ENCODE measurements around the gene ENTHD1. TPM values are rescaled to one million over a fixed set of nuclear protein-coding genes. Genes with fewer than 3 reads are reported as not detected.
A peak's percentile ranks its signal among the peaks of the same experiment; 100 is the strongest.

ENTHD1 gene
- total RNA-seq, 4 donors from 2014 or later = not detected

DNA sequence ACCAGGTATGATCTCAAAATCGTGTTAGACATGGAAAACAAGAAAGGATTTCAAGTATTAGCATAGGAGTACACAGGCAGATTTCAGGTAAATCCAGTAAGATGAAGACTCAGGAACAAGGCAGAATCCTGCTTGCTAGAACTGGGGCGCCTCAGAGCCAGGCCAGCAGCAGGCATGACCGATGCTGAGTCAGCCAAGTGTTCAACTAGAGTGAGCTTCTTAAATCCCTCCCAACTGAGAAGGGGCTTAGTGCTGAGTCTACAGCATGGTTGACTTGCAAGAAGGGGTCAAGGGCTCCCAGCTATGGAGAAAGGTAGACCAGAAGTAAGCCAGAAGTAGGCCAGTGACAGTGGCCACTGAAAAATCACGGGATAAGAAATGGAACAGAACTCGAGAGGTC is 19.8 kb upstream of the ENTHD1 start:
- Histone ChIP-seq H3K4me1 (peaks cover 0 to 41% (median 7%) of the 10 kb centered on the region in 3 donors), H3K4me3 (no peak overlapping the region), H3K36me3 (no peaks in the 10 kb centered on the region), H3K27me3 (peaks cover 0 to 28% (median 0%) of the 10 kb centered on the region in 4 donors), H3K9me3 (no peaks in the 10 kb centered on the region), H3K27ac (peak overlapping the region in 1 of 4 donors; percentile 17)
- intact Hi-C loops (cut with DNase I) = no loop called here
- DNase-seq = no peak
- WGBS, 2 donors = 71 to 73% methylated on average over 5 of the region's 5 CpGs
- TF ChIP-seq POLR2A (IDR thresholded peaks at IDR 0.05) = no peak
- TF ChIP-seq, protein P1, sequence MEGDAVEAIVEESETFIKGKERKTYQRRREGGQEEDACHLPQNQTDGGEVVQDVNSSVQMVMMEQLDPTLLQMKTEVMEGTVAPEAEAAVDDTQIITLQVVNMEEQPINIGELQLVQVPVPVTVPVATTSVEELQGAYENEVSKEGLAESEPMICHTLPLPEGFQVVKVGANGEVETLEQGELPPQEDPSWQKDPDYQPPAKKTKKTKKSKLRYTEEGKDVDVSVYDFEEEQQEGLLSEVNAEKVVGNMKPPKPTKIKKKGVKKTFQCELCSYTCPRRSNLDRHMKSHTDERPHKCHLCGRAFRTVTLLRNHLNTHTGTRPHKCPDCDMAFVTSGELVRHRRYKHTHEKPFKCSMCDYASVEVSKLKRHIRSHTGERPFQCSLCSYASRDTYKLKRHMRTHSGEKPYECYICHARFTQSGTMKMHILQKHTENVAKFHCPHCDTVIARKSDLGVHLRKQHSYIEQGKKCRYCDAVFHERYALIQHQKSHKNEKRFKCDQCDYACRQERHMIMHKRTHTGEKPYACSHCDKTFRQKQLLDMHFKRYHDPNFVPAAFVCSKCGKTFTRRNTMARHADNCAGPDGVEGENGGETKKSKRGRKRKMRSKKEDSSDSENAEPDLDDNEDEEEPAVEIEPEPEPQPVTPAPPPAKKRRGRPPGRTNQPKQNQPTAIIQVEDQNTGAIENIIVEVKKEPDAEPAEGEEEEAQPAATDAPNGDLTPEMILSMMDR (IDR thresholded peaks at IDR 0.05) = no peak

DNA sequence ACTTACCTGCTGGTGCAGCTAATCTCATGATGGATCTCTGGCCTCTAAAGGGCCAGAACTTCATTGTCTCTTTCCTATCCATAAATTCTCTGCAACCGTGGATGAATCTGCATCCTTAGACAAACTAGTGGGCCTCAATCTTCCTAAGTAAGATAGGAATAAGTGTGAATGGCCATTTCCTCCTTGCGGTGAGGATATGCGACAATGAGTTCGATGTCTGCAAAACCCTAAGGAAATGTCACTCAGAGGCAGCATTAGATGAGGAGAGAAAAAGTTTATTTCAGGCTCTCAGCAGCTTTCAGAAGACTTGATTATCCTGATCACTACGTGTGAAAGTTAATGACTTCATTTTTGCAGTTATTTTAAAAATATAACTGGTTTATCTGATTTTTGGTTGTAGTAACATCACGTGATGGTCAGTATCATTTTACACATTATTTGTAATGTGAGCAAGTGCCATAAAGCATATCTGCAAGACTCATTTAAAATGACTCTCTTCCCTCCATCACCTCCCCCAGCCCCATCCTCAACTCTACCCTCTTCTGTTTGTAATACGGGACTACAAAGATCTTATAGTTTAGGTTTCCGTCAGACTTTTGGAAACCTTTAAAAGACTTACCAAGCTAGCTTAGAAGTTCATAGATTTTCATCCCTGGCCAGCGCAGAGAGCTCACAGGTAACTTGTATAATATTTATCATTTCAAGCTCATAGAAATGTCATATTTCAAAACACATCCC is 17.5 kb upstream of the ENTHD1 start:
- no peak for TF ChIP-seq POLR2A (IDR thresholded peaks at IDR 0.05)
- TF ChIP-seq, protein P1 (IDR thresholded peaks at IDR 0.05) = no peak
- WGBS, 2 donors = 65 to 67% methylated on average over 9 of the region's 9 CpGs

DNA sequence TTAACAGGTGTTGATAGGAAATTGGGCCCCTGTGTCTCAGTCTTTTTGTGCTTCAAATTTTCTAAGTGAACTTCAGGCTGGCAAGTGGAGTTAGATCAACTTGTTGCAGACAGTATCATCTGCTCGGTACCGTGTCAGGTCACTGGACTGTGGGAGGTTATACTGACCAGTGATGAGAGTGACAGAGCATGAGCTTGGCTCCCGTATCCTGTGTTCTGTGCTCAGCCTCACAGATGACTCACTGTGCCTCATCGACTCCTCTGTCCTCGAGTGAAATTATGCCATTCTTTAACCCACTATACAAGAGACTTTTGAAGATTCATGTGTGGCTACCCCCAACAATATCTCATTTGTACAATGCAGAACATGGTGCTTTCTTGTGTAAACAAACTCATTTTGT is 15.2 kb upstream of the ENTHD1 start:
- 52 to 54% methylated on average over 5 of the region's 5 CpGs for WGBS, 2 donors
- Histone ChIP-seq H3K27ac (peak overlapping the region in 2 of 4 donors; percentile 11 to 26), H3K27me3 (peaks cover 0 to 33% (median 0%) of the 10 kb centered on the region in 4 donors), H3K4me1 (peaks cover 0 to 7% (median 2%) of the 10 kb centered on the region in 3 donors), H3K9me3 (no peaks in the 10 kb centered on the region), H3K36me3 (no peaks in the 10 kb centered on the region), H3K4me3 (no peak overlapping the region)
- no peak for DNase-seq
- intact Hi-C loops (cut with DNase I) = no loop called here
- TF ChIP-seq, protein P1 (IDR thresholded peaks at IDR 0.05) = no peak
- TF ChIP-seq POLR2A (IDR thresholded peaks at IDR 0.05) = no peak

More for the DNA sequence above, 17.5 kb upstream of the ENTHD1 start:
- intact Hi-C loops (cut with DNase I) = no loop called here
- Histone ChIP-seq H3K27me3 (peaks cover 0 to 33% (median 0%) of the 10 kb centered on the region in 4 donors), H3K4me3 (no peak overlapping the region), H3K27ac (peak overlapping the region in 1 of 4 donors; percentile 33), H3K9me3 (no peaks in the 10 kb centered on the region), H3K36me3 (no peaks in the 10 kb centered on the region), H3K4me1 (peaks cover 0 to 18% (median 4%) of the 10 kb centered on the region in 3 donors)
- DNase-seq = no peak

DNA sequence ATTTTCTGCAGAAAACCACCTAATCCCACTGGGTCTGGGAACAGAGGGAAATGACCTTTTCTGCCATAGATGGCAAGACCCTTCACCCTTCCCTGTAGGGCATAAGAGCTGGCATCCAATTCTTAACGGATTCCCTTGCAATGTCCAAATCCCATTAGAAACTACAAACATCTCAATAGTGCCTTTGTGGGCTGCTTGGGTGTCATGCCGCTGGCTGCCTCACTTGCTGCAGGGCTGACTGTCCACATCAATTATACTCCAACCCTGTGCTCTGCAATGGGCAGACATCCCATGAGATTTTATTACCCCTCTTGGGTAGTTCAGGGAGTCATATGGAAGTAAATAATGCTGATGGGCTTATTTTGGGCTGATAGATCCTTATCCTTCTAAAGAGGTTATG is 14.6 kb upstream of the ENTHD1 start:
- no peak for TF ChIP-seq POLR2A (IDR thresholded peaks at IDR 0.05)
- TF ChIP-seq, protein P1 (IDR thresholded peaks at IDR 0.05) = no peak
- 73 to 78% methylated on average over 2 of the region's 2 CpGs for WGBS, 2 donors
- H3K36me3 ChIP-seq = no peaks in the 10 kb centered on the region

GRCh38 chr22:39907605-39908097 is 14.1 kb upstream of the ENTHD1 start:
- Histone ChIP-seq H3K9me3 (no peaks in the 10 kb centered on the region), H3K4me3 (no peak overlapping the region), H3K27ac (peak overlapping the region in 1 of 4 donors; percentile 26), H3K4me1 (no peaks in the 10 kb centered on the region), H3K36me3 (no peaks in the 10 kb centered on the region), H3K27me3 (peaks cover 0 to 26% (median 0%) of the 10 kb centered on the region in 4 donors)
- TF ChIP-seq, protein P1 (IDR thresholded peaks at IDR 0.05) = no peak
- TF ChIP-seq POLR2A (IDR thresholded peaks at IDR 0.05) = no peak
- intact Hi-C loops (cut with DNase I) = no loop called here
- DNase-seq = no peak
- WGBS, 2 donors = 75 to 81% methylated on average over 9 of the region's 9 CpGs

More for the DNA sequence above, 14.6 kb upstream of the ENTHD1 start:
- Histone ChIP-seq H3K9me3 (no peaks in the 10 kb centered on the region), H3K4me3 (no peak overlapping the region), H3K4me1 (peaks cover 0 to 1% (median 0%) of the 10 kb centered on the region in 3 donors), H3K27ac (peak overlapping the region in 2 of 4 donors; percentile 11 to 26), H3K27me3 (peaks cover 0 to 30% (median 0%) of the 10 kb centered on the region in 4 donors)
- intact Hi-C loops (cut with DNase I) = no loop called here
- DNase-seq = no peak
